GM12878 (cell line): Measurements from ENCODE around the gene OTOP3. TPM values are rescaled to one million over a fixed set of nuclear protein-coding genes. Genes with fewer than 3 reads are reported as not detected.

Experiments
- ATAC-seq: fragments of 200-7000 bp; cut with Tn5 transposase; 3 replicates; pipeline ENCODE4 v1.9.1; 2020; ENCODE audit warnings: mild to moderate bottlenecking, moderate library complexity
- BruUV-seq: library from RNA; stranded (reverse); fragments of 400-500 nt; replicated peaks from 2 replicates; lab custom pipeline; 2021; lab: Mats Ljungman, UMichigan
- CTCF ChIA-PET: fragments of 300-600 bp; sonication (Branson Sonifier 250); formaldehyde crosslinking; extraction: SDS; loops from one replicate; lab custom pipeline; 2021; ENCODE audit warnings: inconsistent platforms; lab: Yijun Ruan, JAX
- POLR2A ChIA-PET: fragments of 350-600 bp; formaldehyde crosslinking; extraction: SDS; loops from one replicate; lab custom pipeline; 2021; ENCODE audit warnings: inconsistent platforms; lab: Charles Lee
- RAD21 ChIA-PET: fragments of 300-600 bp; sonication (Branson Sonifier 250); formaldehyde crosslinking; loops from one replicate; lab custom pipeline; 2023; ENCODE audit warnings: antibody characterized with exemption; ENCODE audit not compliant: unreplicated experiment; lab: Charles Lee
- SMC1A ChIA-PET: fragments of 300-600 bp; sonication (Branson Sonifier 250); formaldehyde crosslinking; loops from one replicate; lab custom pipeline; 2023; ENCODE audit not compliant: unreplicated experiment, uncharacterized antibody; lab: Charles Lee
- DNase-seq: peaks from one replicate; pipeline ENCODE4 v3.0.0-alpha.2; 2011; ENCODE audit warnings: low read depth, low spot score
- FAIRE-seq: peaks from 3 replicates; lab custom pipeline; 2011; peaks lifted over from hg19 to GRCh38; lab: Jason Lieb, UNC
- H2AFZ ChIP-seq: 2 replicates; pipeline ENCODE4 v1.6.0; 2011; ENCODE audit warnings: low read depth, low read length, control low read depth; ENCODE audit not compliant: control insufficient read depth
- H3K27ac ChIP-seq: 2 replicates; pipeline ENCODE4 v1.5.1; 2011; ENCODE audit warnings: control low read depth; ENCODE audit not compliant: control insufficient read depth, insufficient read depth
- H3K27me3 ChIP-seq, 2 experiments: replicated peaks in 1 of 2; 2 replicates each; pipeline versions ENCODE4 v1.6.0 to v1.6.1; 2011; ENCODE audit warnings: low read length in 1 of 2; ENCODE audit not compliant: control insufficient read depth in 2 of 2, insufficient read depth in 2 of 2
- H3K36me3 ChIP-seq, 2 experiments: 2 replicates each; pipeline ENCODE4 v1.5.1; 2011; ENCODE audit warnings: low read length in 1 of 2; ENCODE audit not compliant: control insufficient read depth in 2 of 2, insufficient read depth in 2 of 2
- H3K4me1 ChIP-seq: 2 replicates; pipeline ENCODE4 v1.6.1; 2011; ENCODE audit warnings: mild to moderate bottlenecking, low read length, moderate library complexity, mixed read lengths; ENCODE audit not compliant: control insufficient read depth, insufficient read depth
- H3K4me2 ChIP-seq: 2 replicates; pipeline ENCODE4 v1.6.0; 2011; ENCODE audit warnings: control low read depth; ENCODE audit not compliant: control insufficient read depth, insufficient read depth
- H3K4me3 ChIP-seq: fragments of 200-600 bp; sonication (generic); 2 replicates; pipeline ENCODE4 v1.5.1; 2016
- H3K79me2 ChIP-seq: 2 replicates; pipeline ENCODE4 v1.6.0; 2011; ENCODE audit warnings: low read length; ENCODE audit not compliant: control insufficient read depth, insufficient read depth
- H3K9ac ChIP-seq: 2 replicates; pipeline ENCODE4 v1.8.0; 2011; ENCODE audit warnings: low read length, control low read depth, mixed read lengths; ENCODE audit not compliant: control insufficient read depth, insufficient read depth
- H3K9me3 ChIP-seq: replicated peaks from 3 replicates; pipeline ENCODE4 v1.5.1; 2011; ENCODE audit warnings: mild to moderate bottlenecking, low read length; ENCODE audit not compliant: control insufficient read depth, insufficient read depth
- H4K20me1 ChIP-seq: 2 replicates; pipeline ENCODE4 v1.6.0; 2011; ENCODE audit not compliant: control insufficient read depth, insufficient read depth
- CHD2 ChIP-seq: IDR thresholded peaks from 2 replicates; pipeline ENCODE4 v1.6.1; 2011; ENCODE audit warnings: low read depth, low read length, improper control_type of control experiment, borderline replicate concordance
- DPF2 ChIP-seq: fragments of 450-650 bp; IDR thresholded peaks from 2 replicates; pipeline ENCODE4 v1.6.1; 2017; ENCODE audit warnings: mild to moderate bottlenecking
- E2F8 ChIP-seq: fragments of 450-650 bp; IDR thresholded peaks from 2 replicates; pipeline ENCODE4 v1.6.1; 2018; ENCODE audit warnings: mild to moderate bottlenecking, low read depth, moderate library complexity; ENCODE audit not compliant: partially characterized antibody
- E4F1 ChIP-seq: fragments of 450-650 bp; IDR thresholded peaks from 2 replicates; pipeline ENCODE4 v1.6.1; 2018; ENCODE audit warnings: borderline replicate concordance, mild to moderate bottlenecking; ENCODE audit not compliant: partially characterized antibody
- FOXM1 ChIP-seq: IDR thresholded peaks from 2 replicates; pipeline ENCODE4 v1.6.1; 2012; ENCODE audit warnings: low read depth, mild to moderate bottlenecking, inconsistent platforms, low read length, moderate library complexity
- HDAC2 ChIP-seq: fragments of 200-600 bp; sonication (generic); IDR thresholded peaks from 2 replicates; pipeline ENCODE4 v1.6.1; 2017
- MXI1 ChIP-seq: fragments of 150-350 bp; IDR thresholded peaks from 2 replicates; pipeline ENCODE4 v1.6.1; 2011; ENCODE audit warnings: low read depth, mild to moderate bottlenecking, inconsistent platforms, low read length, improper control_type of control experiment
- NFXL1 ChIP-seq: fragments of 450-650 bp; IDR thresholded peaks from 2 replicates; pipeline ENCODE4 v1.6.1; 2017; ENCODE audit warnings: antibody characterized with exemption, mild to moderate bottlenecking, borderline replicate concordance
- PML ChIP-seq: IDR thresholded peaks from 2 replicates; pipeline ENCODE4 v1.6.1; 2012; ENCODE audit warnings: low read length, inconsistent platforms
- POU2F2 ChIP-seq: IDR thresholded peaks from 3 replicates; pipeline ENCODE4 v1.6.1; 2011; ENCODE audit warnings: low read depth, mild to moderate bottlenecking, low read length, borderline replicate concordance
- ZNF217 ChIP-seq: fragments of 450-650 bp; IDR thresholded peaks from 2 replicates; pipeline ENCODE4 v1.6.1; 2017; ENCODE audit warnings: antibody characterized with exemption, mild to moderate bottlenecking
- WGBS: methylation state at CpG from one replicate; pipeline ENCODE4 v1.1.6; 2016; ENCODE audit warnings: low lambda C conversion rate; ENCODE audit not compliant: insufficient replicate concordance, insufficient coverage; ENCODE audit errors: missing lambda C conversion rate; 5-methylcytosine and 5-hydroxymethylcytosine counted together
- in situ Hi-C: fragments of 300-500 bp; cut with MboI; formaldehyde crosslinking; loops from 9 replicates; pipeline ENCODE4 v1.14.3; 2018; ENCODE audit warnings: mixed read lengths
- intact Hi-C: fragments of 100-400 bp; cut with micrococcal nuclease; formaldehyde crosslinking; loops from one replicate; pipeline ENCODE4 v1.14.2; 2022; ENCODE audit not compliant: unreplicated experiment
- polyA plus RNA-seq, 11 experiments: library from polyadenylated mRNA; depleted of rRNA in 4 of 11; unstranded in 6 of 11; stranded (reverse) in 5 of 11; fragments of >200 nt; fragmentation: Nextera tagmentation in 4 of 11; fragmentation: Illumina TruSeq in 1 of 11; extraction: Ambion mirVana in 4 of 11; extraction: Trizol in 1 of 11; gene quantifications; 1 replicate in 1 of 11; 2 replicates in 10 of 11; pipeline versions ENCODE4 v1.2.1 to v1.2.3, GENCODE V29; 2011 to 2016; ENCODE audit warnings: inconsistent platforms in 2 of 11, missing spikeins in 2 of 11, low read depth in 1 of 11
- total RNA-seq, 4 experiments: library from RNA; depleted of rRNA in 3 of 4; stranded (reverse); fragments of >200 nt in 3 of 4; fragmentation: Illumina TruSeq in 1 of 4; extraction: Trizol in 1 of 4; gene quantifications; 2 replicates each; pipeline versions ENCODE4 v1.2.1 to v1.2.3, GENCODE V29; 2013 to 2021
- TF ChIP-seq, protein P1 (sequence below): fragments of 450-650 bp; formaldehyde crosslinking; IDR thresholded peaks from 2 replicates; pipeline ENCODE4 v1.4.0; 2020; ENCODE audit warnings: mild to moderate bottlenecking, moderate library complexity

Gene OTOP3
- total and polyA plus RNA-seq, 10 of the 15 experiments (the other 5 are each of a cell fraction or from before 2014, with no cell fraction given): 0.03 to 0.06 TPM; not detected in 8

DNA sequence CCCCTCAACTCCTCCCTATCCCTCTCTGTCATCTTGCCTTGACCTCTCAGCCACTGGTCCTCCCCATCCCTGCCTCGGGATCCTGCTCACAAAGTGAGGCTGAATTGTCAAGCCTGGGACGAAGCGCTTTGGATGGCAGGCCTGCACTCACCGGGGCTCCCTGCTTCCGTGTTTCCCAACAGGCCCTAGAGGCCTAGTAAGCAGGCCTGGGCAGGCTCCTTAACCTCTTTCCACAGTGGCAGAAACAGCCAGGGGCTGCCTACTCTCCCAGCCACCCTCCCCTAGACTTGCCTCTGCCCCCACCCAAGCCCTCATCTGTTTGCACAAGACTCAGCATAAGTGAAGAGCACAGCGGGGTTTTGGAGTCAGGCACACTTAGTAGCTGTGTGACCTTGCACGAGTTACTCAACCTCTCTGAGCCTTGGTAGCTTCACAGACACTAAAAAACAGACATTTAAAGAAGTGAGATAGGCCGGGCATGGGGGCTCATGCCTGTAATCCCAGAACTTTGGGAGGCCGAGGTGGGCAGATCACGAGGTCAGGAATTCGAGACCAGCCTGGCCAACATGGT is 37.2 kb upstream of the OTOP3 start:
- no peak overlapping the region for H3K4me2 ChIP-seq
- DNase-seq: no peak
- no peaks in the 10 kb centered on the region for H3K79me2 ChIP-seq
- RAD21 ChIA-PET: interaction anchor here (1.3 kb wide), 1 partner anchor 107 kb away, joined by 3 read pairs; no protein-coding TSS in a partner anchor
- no peak overlapping the region for H2AFZ ChIP-seq
- no peak overlapping the region for H3K4me3 ChIP-seq
- no TSS peak for BruUV-seq
- no peaks in the 10 kb centered on the region for H3K9me3 ChIP-seq
- H3K9ac ChIP-seq: no peak overlapping the region
- ATAC-seq: no peak
- SMC1A ChIA-PET: no interaction called here
- CTCF ChIA-PET: interaction anchor here (1.2 to 1.4 kb wide), 3 partner anchors 20 to 153 kb away, joined by 3 to 4 read pairs (median 3); no protein-coding TSS in a partner anchor
- FAIRE-seq: no peak
- no peak overlapping the region for H3K27ac ChIP-seq
- intact Hi-C loops: no loop called here
- WGBS: 30% methylated on average over 11 of the region's 11 CpGs
- TF ChIP-seq E2F8 (no peak), DPF2 (no peak), E4F1 (no peak), MXI1 (no peak), ZNF217 (no peak), HDAC2 (no peak), PML (no peak), FOXM1 (no peak), POU2F2 (no peak), CHD2 (no peak), NFXL1 (no peak)
- TF ChIP-seq, protein P1, sequence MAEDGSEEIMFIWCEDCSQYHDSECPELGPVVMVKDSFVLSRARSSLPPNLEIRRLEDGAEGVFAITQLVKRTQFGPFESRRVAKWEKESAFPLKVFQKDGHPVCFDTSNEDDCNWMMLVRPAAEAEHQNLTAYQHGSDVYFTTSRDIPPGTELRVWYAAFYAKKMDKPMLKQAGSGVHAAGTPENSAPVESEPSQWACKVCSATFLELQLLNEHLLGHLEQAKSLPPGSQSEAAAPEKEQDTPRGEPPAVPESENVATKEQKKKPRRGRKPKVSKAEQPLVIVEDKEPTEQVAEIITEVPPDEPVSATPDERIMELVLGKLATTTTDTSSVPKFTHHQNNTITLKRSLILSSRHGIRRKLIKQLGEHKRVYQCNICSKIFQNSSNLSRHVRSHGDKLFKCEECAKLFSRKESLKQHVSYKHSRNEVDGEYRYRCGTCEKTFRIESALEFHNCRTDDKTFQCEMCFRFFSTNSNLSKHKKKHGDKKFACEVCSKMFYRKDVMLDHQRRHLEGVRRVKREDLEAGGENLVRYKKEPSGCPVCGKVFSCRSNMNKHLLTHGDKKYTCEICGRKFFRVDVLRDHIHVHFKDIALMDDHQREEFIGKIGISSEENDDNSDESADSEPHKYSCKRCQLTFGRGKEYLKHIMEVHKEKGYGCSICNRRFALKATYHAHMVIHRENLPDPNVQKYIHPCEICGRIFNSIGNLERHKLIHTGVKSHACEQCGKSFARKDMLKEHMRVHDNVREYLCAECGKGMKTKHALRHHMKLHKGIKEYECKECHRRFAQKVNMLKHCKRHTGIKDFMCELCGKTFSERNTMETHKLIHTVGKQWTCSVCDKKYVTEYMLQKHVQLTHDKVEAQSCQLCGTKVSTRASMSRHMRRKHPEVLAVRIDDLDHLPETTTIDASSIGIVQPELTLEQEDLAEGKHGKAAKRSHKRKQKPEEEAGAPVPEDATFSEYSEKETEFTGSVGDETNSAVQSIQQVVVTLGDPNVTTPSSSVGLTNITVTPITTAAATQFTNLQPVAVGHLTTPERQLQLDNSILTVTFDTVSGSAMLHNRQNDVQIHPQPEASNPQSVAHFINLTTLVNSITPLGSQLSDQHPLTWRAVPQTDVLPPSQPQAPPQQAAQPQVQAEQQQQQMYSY: no peak
- no peaks in the 10 kb centered on the region for H3K36me3 ChIP-seq
- H3K27me3 ChIP-seq: peaks cover 4 to 12% of the 10 kb centered on the region in 2 experiments
- POLR2A ChIA-PET: no interaction called here
- H3K4me1 ChIP-seq: no peaks in the 10 kb centered on the region
- no peaks in the 10 kb centered on the region for H4K20me1 ChIP-seq
- in situ Hi-C loops: no loop called here
